ENCODE data around the gene ALKBH2. TPM values are rescaled to one million over a fixed set of nuclear protein-coding genes. Genes with fewer than 3 reads are reported as not detected.

The ALKBH2 gene
- total RNA-seq, 2 donors from 2014 or later: 10.5 to 23.3 TPM

DNA sequence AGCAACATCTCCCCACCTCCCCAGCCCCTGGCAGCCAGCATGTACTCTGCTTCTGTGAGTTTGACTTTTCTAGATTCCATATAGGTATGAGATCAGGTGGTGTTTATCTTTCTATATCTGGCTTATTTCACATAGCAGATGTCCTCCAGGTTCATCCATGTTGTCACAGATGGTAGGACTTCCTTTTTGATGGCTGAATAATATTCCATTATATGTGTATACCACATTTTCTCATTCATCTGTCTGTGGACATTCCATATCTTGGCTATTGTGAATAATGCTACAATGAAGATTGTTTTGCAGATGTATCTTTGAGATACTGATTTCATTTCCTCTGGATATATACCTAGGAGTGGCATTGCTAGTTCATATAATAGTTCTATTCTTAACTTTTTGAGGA is 18.4 kb downstream of the ALKBH2 start:
- H3K4me3 Mint-ChIP-seq: no peak overlapping the region
- H3K4me1 Mint-ChIP-seq: peaks cover 7% of the 10 kb centered on the region
- H3K27me3 ChIP-seq (ENCODE audit: control insufficient read depth, insufficient read depth, low read length, poor library complexity, severe bottlenecking): no peaks in the 10 kb centered on the region
- peaks cover 40% of the 10 kb centered on the region for H3K36me3 ChIP-seq (ENCODE audit: control insufficient read depth, insufficient read depth, low read length)
- no peak overlapping the region for H3K27ac Mint-ChIP-seq
- no peak for DNase-seq
- H3K9me3 Mint-ChIP-seq: no peaks in the 10 kb centered on the region
- H3K36me3 Mint-ChIP-seq (ENCODE audit: low read depth): peaks cover 44% of the 10 kb centered on the region
- no peaks in the 10 kb centered on the region for H3K4me1 ChIP-seq (ENCODE audit: control insufficient read depth, insufficient read depth, low read length)
- H3K9me3 ChIP-seq (ENCODE audit: control insufficient read depth, low read length): peaks cover 10% of the 10 kb centered on the region
- H3K9ac ChIP-seq (ENCODE audit: extremely low read depth, low read length, poor library complexity, severe bottlenecking): no peak overlapping the region
- no peak overlapping the region for H3K27ac ChIP-seq (ENCODE audit: low read depth, low read length)
- H3K4me3 ChIP-seq (ENCODE audit: low read length): no peak overlapping the region
- no peaks in the 10 kb centered on the region for H3K27me3 Mint-ChIP-seq (ENCODE audit: insufficient read depth)
- TF ChIP-seq, protein P1, sequence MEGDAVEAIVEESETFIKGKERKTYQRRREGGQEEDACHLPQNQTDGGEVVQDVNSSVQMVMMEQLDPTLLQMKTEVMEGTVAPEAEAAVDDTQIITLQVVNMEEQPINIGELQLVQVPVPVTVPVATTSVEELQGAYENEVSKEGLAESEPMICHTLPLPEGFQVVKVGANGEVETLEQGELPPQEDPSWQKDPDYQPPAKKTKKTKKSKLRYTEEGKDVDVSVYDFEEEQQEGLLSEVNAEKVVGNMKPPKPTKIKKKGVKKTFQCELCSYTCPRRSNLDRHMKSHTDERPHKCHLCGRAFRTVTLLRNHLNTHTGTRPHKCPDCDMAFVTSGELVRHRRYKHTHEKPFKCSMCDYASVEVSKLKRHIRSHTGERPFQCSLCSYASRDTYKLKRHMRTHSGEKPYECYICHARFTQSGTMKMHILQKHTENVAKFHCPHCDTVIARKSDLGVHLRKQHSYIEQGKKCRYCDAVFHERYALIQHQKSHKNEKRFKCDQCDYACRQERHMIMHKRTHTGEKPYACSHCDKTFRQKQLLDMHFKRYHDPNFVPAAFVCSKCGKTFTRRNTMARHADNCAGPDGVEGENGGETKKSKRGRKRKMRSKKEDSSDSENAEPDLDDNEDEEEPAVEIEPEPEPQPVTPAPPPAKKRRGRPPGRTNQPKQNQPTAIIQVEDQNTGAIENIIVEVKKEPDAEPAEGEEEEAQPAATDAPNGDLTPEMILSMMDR (conservative IDR thresholded peaks at IDR 0.05): no peak

DNA sequence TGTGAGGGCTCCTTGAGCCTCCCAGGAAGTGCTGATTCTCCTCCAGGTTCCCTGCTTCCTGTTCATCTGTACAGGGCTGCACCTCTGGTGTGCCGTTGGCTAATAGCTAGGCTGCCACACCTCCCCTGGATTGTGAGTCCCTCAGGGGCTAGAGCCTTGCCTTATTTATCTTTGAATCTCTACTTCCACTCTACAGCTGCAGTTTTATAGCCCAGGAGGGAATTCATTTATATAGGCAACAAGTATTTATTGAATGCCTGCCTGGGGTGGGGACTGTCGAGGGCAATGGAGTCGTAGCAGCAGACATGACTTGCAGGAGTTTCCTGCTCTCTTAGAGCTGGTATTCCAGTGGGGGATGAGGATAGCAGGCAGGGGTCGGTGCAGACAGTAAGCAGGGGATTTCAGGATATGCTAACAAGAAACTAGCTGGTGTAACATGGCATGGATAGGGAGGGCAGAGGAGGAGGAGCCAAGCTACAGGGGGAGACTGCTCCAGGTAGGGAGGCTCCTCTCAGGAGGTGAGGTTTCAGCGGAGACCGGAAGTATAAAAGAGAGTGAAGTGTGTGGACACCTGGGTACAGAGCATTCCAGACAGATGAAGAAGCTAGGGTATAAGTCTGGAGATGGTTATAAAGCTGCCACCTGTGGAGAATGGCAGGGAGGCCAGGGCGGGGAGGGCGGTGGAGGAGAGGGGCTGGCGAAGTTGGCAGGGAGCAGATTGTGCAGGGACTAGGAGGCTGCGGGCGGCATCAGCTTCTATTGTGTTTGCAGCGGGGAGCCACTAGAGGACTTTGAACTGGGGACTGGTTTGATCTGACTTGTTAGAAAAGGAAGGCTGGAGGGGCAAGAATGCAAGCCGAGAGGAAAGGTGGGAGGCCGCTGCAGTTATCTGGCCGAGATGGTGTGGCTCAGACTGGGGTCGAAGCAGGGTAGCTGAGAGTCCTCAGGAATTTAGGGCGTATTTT is 23.7 kb downstream of the ALKBH2 start:
- H3K27ac Mint-ChIP-seq: peak overlapping the region; percentile 78
- H3K4me1 Mint-ChIP-seq: peaks cover 15% of the 10 kb centered on the region
- H3K9ac ChIP-seq (ENCODE audit: extremely low read depth, low read length, poor library complexity, severe bottlenecking): no peak overlapping the region
- H3K4me1 ChIP-seq (ENCODE audit: control insufficient read depth, insufficient read depth, low read length): no peaks in the 10 kb centered on the region
- H3K4me3 Mint-ChIP-seq: peak overlapping the region; percentile 9
- H3K36me3 ChIP-seq (ENCODE audit: control insufficient read depth, insufficient read depth, low read length): peaks cover 41% of the 10 kb centered on the region
- no peaks in the 10 kb centered on the region for H3K9me3 Mint-ChIP-seq
- no peak overlapping the region for H3K4me3 ChIP-seq (ENCODE audit: low read length)
- H3K27me3 Mint-ChIP-seq (ENCODE audit: insufficient read depth): no peaks in the 10 kb centered on the region
- H3K36me3 Mint-ChIP-seq (ENCODE audit: low read depth): peaks cover 23% of the 10 kb centered on the region
- H3K9me3 ChIP-seq (ENCODE audit: control insufficient read depth, low read length): peaks cover under 1% of the 10 kb centered on the region
- DNase-seq: peak; percentile 95
- H3K27me3 ChIP-seq (ENCODE audit: control insufficient read depth, insufficient read depth, low read length, poor library complexity, severe bottlenecking): no peaks in the 10 kb centered on the region
- 35 to 41% methylated on average over 12 to 17 of the region's 17 CpGs for WGBS, 2 experiments (ENCODE audit: insufficient coverage in 1 of 2, insufficient read length in 1 of 2)
- peak overlapping the region; percentile 48 for H3K27ac ChIP-seq (ENCODE audit: low read depth, low read length)
- TF ChIP-seq, protein P1 (conservative IDR thresholded peaks at IDR 0.05): peak; percentile 46

DNA sequence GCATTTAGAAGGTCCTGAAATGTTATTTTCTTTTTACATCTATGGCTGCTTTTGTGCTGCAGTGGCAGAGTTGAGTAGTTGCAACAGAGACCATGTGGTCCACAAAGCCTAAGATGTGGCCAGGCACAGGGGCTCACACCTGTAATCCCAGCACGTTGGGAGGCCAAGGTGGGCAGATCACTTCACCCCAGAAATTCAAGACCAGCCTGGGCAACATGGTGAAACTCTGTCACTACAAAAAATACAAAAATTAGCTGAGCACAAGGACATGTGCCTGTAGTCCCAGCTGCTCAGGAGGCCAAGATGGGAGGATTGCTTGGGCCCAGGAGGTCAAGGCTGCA is 27.4 kb downstream of the ALKBH2 start:
- Histone ChIP-seq H3K36me3 (ENCODE audit: control insufficient read depth, insufficient read depth, low read length) (peaks cover 24% of the 10 kb centered on the region), H3K9ac (ENCODE audit: extremely low read depth, low read length, poor library complexity, severe bottlenecking) (no peak overlapping the region), H3K27ac (ENCODE audit: low read depth, low read length) (no peak overlapping the region), H3K4me3 (ENCODE audit: low read length) (no peak overlapping the region), H3K9me3 (ENCODE audit: control insufficient read depth, low read length) (peaks cover 5% of the 10 kb centered on the region), H3K27me3 (ENCODE audit: control insufficient read depth, insufficient read depth, low read length, poor library complexity, severe bottlenecking) (no peaks in the 10 kb centered on the region), H3K4me1 (ENCODE audit: control insufficient read depth, insufficient read depth, low read length) (no peaks in the 10 kb centered on the region)
- Mint-ChIP-seq H3K9me3 (no peaks in the 10 kb centered on the region), H3K27ac (no peak overlapping the region), H3K36me3 (ENCODE audit: low read depth) (peaks cover 13% of the 10 kb centered on the region), H3K4me1 (peaks cover 15% of the 10 kb centered on the region), H3K4me3 (no peak overlapping the region), H3K27me3 (ENCODE audit: insufficient read depth) (no peaks in the 10 kb centered on the region)
- 91 to 100% methylated on average over 1 of the region's 1 CpG for WGBS, 2 experiments (ENCODE audit: insufficient coverage in 1 of 2, insufficient read length in 1 of 2)
- TF ChIP-seq, protein P1 (conservative IDR thresholded peaks at IDR 0.05): no peak
- DNase-seq: no peak

Measured in endodermal cell (in vitro differentiated cells).